Epithelial cell of proximal tubule (primary cell): ENCODE measurements around the gene GLCCI1. TPM values are rescaled to one million over a fixed set of nuclear protein-coding genes. Genes with fewer than 3 reads are reported as not detected.

ENCODE experiments used
- DNase-seq: peaks from one replicate; pipeline ENCODE4 v3.0.0-alpha.2; 2011; ENCODE audit warnings: low read depth
- H3K4me3 ChIP-seq: 2 replicates; pipeline ENCODE4 v1.5.1; 2011; ENCODE audit warnings: low read depth, mild to moderate bottlenecking, low read length
- total RNA-seq: library from RNA; depleted of rRNA; stranded (reverse); fragments of >200 nt; gene quantifications from 2 replicates; pipeline ENCODE4 v1.2.3, GENCODE V29; 2015
- TF ChIP-seq, protein P1 (sequence below): conservative IDR thresholded peaks from 2 replicates; pipeline ENCODE4 v1.5.1; 2012; ENCODE audit warnings: low read depth, mild to moderate bottlenecking, low read length

Gene GLCCI1
- total RNA-seq, 1 donor from 2014 or later = 1.9 TPM

DNA sequence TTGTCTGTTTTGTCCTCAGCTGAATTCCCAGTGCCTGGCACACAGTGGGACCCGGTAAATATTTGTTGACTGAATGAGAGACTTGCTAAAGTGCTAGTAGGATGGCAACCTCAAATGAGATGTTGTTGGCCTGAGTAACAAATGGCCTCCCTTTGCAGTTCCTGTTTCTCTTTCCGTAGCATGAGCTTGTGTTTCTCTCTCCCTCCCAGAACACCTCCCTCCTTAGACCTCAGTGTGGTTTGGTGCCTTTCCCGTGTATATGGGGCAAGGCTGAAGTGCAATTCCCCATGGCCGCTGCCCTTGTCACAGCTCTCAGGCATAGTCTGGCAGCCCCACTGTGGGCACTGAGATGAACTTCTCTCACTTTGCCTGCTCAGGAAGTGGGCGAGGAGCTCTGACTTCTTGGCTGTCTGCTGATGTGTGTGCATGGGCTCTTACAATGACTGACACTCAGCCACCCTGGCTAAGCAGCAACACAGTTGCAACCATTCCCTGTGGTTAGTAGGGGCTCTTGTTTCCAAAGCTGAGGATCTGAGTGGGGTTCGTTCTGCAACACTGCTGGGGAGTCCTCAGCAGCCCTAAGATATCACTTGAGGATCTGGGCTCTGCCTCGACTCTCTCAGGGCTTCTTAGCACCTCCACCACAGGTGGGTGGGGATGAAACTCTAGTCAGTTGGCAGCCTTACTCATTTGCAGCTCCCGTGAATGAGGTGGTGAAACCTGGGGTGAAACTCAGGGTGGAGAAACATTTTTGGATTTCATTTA, 157.3 kb downstream of the GLCCI1 start:
- no peak overlapping the region for H3K4me3 ChIP-seq
- TF ChIP-seq, protein P1, sequence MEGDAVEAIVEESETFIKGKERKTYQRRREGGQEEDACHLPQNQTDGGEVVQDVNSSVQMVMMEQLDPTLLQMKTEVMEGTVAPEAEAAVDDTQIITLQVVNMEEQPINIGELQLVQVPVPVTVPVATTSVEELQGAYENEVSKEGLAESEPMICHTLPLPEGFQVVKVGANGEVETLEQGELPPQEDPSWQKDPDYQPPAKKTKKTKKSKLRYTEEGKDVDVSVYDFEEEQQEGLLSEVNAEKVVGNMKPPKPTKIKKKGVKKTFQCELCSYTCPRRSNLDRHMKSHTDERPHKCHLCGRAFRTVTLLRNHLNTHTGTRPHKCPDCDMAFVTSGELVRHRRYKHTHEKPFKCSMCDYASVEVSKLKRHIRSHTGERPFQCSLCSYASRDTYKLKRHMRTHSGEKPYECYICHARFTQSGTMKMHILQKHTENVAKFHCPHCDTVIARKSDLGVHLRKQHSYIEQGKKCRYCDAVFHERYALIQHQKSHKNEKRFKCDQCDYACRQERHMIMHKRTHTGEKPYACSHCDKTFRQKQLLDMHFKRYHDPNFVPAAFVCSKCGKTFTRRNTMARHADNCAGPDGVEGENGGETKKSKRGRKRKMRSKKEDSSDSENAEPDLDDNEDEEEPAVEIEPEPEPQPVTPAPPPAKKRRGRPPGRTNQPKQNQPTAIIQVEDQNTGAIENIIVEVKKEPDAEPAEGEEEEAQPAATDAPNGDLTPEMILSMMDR = no peak
- no peak for DNase-seq

DNA sequence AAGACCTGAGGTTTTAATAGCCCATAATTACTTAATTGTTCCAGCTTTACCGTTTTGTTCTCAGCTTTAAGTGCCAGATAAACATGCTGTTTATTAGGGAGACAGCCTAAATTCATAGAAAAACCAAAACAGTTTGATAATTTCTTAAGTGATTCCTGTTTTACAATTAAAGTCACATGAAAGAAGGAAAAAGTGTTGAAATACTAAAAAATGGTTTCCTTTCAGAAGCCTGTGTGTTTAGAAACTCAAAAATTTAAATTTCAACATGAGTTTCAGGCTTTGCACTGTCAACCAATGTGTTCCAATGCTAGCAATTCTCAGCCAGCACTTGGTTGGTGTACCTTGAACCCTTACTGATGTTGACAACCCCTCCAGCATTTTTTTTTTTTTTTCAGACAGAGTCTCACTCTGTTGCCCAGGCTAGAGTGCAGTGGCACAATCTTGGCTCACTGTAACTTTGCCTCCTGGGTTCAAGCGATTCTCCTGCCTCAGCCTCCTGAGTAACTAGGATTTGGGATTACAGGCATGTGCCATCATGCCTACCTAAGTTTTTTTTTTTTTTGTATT, 158.1 kb downstream of the GLCCI1 start:
- TF ChIP-seq, protein P1 = no peak
- no peak overlapping the region for H3K4me3 ChIP-seq
- DNase-seq = no peak

DNA sequence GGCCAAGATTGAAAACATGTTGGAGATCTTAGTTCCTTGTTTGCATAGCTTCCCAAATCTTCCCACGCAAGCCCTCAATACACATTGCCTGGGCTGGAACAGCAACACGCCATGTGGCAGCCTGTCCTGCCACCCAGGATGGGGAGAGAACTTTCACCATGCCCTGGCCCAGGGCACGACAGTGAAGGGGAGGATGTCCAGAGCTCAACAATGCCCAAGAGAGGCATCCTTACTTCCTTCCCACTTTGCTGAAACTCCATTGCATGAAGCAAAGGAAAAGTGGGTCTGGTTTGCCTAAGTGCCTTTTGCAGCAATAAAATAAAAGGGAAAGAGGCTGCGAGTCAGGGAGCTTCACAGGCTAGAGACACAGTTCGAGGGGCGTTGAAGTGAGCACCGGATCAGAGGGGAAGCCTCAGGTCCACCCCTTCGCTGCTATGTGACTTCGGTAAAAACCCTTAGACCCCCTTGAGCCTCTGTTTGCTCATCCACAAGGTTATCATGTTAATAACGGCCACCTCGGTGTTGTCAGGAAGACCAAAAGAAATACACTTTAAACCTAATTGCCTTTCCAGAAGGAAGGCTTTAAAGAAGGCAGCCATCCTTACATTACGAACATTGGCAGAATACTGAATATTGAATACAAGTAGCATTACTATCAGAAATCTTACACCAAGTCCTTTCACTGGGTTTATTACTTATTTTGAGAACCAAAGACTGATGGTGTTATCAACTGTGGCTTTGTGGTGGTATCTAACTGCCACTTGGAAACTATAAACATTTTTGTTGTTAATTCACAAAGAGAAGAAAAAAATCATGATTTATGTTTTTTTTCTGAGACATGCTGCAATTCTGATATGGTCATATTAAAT, 160.1 kb downstream of the GLCCI1 start:
- DNase-seq = no peak
- no peak overlapping the region for H3K4me3 ChIP-seq
- TF ChIP-seq, protein P1 = no peak

DNA sequence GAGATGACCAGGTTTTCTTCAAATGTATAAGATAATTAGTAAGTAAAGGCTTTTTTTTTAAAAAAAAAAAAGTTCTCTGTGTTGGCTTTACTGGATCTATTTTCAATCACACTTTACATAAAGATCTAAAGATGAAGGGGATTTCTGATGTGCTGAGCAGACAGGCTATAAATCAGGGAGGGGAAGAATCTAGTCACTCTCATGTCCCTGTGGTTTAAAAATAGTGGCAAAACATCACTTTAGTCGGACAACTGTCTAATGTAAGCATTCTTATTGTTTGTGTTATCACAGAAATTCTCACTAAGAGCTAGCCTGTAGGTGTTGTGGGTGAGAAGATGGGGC, 160.7 kb downstream of the GLCCI1 start:
- TF ChIP-seq, protein P1 = no peak
- no peak for DNase-seq

DNA sequence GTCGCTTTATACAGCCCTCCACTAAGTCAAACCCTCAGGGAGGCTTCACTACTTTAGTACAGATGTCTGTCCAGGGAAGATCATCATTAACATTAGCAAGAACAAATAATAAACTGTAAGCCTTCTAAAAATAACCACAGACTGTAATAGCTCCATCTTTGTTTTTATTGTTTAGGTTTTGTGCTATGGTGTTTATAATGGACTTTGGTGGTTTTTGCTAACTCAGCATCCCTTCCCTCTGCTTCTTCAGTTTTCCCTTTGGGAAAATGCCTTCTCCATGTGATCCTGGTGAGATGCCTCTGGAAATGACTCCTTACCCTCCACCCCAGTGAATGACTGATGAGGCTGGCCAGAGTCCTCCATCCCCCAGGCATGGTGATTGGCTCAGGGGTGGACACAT, 162.1 kb downstream of the GLCCI1 start:
- TF ChIP-seq, protein P1 = no peak
- DNase-seq = no peak
- no peak overlapping the region for H3K4me3 ChIP-seq

More for the DNA sequence above, 160.7 kb downstream of the GLCCI1 start:
- H3K4me3 ChIP-seq = no peak overlapping the region

DNA sequence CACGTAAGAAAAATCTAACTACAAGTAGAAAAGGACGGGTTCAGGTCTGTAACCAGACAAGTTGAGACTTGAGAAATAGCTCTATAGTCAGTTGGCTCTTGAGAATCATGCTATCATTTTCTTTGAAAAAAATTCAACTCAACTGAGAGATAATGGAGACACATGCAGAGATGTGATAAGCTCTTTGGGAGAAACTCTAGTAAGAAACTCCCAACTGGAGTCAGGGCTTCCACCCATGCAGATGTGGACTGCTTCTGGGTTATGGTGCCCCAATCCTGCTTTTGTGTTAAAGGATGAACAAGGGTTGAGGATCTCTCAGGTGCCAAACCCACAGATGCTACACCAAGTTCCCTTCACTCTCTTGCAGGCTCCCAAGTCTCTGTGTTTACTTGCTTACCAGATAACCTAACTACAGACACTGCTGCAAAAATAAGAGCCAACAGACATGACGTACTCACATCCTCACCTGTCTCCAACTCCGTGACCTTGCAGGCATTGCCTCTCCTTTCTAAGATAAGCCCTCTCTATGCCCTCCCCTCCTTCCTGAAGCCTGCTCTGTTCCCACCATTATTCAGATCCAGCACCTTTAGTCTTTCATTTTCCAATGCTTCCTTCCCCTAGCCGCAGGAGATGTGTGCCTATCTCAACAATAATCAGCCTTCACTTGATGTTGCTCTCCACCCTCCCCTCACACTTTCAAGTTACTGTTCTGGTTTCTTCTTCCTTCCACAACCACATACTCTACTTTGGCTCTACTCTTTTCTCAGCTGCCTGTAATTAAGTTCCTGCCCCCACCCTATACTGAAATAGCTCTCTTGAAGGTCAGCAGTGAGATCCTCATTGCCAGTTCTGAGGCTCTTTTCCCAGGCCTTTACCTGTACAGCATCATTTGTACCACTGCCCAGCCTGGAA, 163.4 kb downstream of the GLCCI1 start:
- TF ChIP-seq, protein P1 = no peak
- DNase-seq = no peak
- no peak overlapping the region for H3K4me3 ChIP-seq
